SH-SY5Y (cell line): ENCODE measurements around the gene NAV2.

ENCODE experiments used
- GATA2 ChIP-seq: IDR thresholded peaks from 2 replicates; pipeline ENCODE4 v1.6.1; 2011; ENCODE audit warnings: mild to moderate bottlenecking, low read depth, low read length
- GATA3 ChIP-seq: IDR thresholded peaks from 2 replicates; pipeline ENCODE4 v1.6.1; 2011; ENCODE audit warnings: low read depth, mild to moderate bottlenecking, low read length, moderate library complexity

GRCh38 chr11:20078846-20079245, 366.2 kb downstream of the NAV2 start:
- TF ChIP-seq GATA3 (no peak), GATA2 (no peak)
